GM18505 (cell line): ENCODE results near the gene MED17.

Source experiments
- ATAC-seq: cut with Tn5 transposase; IDR thresholded peaks from one replicate; pipeline ENCODE4 v1.9.1; 2021; ENCODE audit not compliant: unreplicated experiment
- POLR2A ChIP-seq: IDR thresholded peaks from 4 replicates; pipeline ENCODE4 v1.6.1; 2011; ENCODE audit warnings: borderline replicate concordance; ENCODE audit not compliant: insufficient read depth, insufficient read length; ENCODE audit errors: extremely low read depth

The MED17 gene

GRCh38 chr11:93840180-93840579 is 56.1 kb downstream of the MED17 start:
- no peak for ATAC-seq
- TF ChIP-seq POLR2A = no peak

DNA sequence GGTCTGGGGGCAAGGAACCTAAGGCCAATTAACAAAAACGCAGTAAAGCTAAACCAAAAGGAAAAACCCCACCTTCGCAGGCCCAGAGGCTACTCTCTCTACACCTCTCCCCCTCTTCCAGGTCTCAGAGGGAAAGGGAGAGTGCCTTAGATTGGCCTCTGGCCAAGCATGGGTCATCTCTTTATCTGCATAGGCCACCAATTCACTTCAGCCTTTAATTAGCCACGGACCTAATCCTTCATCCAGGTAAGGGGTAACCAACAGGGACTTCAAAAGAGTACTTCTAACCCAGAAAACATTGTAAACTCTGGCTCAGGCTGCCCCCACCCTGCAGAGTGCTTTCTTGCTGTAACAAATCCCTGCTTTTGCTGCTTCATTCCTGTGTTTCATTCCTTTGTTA is 56.9 kb downstream of the MED17 start:
- ATAC-seq = no peak

DNA sequence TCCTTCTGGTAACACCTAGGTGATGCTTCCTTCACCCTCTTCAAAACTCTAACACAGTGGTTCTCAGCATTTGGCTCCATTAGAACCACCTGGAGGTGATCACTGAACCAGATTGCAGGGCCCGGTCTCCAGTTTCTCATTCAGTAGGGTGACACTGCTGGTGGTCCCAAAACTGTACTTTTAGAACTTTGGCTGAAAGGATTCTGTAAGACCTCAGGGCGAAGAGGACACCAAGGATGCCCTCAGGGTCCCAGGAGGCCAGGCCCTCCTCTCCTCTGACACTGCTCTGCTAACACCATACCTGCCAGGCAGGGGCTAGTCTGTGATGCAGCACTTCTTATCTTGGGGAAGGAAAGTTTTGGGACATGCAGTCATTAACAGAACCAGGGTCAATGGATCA is 57.4 kb downstream of the MED17 start:
- no peak for ATAC-seq
- TF ChIP-seq POLR2A = no peak

More for the DNA sequence above, 56.9 kb downstream of the MED17 start:
- no peak for TF ChIP-seq POLR2A

DNA sequence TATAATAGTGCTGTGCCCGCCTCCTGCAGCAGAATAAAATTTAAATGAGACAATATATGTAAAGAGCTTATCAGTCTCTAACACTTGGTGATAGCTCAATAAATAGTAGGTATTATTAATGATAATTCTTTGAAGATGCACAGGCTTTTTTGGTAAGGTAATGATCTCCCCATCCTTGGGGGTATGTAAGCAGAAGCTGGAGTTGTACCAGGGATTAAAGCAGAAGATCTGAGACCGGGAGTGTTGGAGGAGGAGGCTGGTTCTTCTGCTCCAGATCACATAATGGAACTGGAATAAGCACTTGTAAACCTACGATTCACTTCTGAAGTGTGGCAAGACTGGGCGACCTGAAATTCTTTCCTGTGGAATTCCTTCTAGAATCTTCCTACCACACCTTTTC is 58.0 kb downstream of the MED17 start:
- ATAC-seq = no peak
- no peak for TF ChIP-seq POLR2A

DNA sequence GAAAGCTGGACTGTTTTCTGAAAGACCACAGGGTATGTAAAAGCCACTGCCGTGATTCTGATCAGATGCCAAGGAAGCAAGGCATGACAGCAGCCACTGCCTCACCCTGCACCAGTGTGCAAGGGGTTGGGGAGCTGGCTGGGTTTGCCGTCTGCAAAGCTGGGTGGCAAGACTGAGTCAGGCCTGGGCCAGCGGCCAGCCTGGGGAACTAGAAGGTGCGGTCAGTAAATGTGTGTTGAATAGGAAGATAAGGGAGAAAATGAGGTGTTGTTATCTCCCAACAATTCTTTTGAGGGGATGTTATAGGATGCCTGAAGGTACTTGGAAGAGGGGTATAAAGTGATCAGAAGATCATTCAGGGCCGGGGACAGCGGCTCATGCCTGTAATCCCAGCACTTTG is 58.4 kb downstream of the MED17 start:
- ATAC-seq = no peak

DNA sequence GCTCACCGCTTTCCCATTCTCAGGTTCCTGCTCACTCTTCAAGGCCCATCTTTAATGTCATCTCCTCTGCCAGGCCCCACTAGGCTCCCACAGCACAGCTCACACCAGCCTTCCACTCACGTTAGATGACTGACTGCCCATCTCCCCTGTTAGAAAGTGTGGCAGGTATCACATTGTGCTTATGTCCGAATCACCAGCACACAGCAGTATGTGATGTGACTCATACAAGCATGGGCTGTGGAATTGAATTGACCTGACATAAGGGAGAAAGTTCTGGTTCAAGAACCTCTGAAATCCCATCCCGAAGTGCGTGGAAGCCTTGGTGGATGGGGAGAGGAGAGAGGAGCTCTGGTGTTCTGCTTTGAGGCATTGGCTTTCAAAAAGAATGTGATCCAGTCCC is 59.8 kb downstream of the MED17 start:
- no peak for ATAC-seq
- TF ChIP-seq POLR2A = no peak

More for the DNA sequence above, 58.4 kb downstream of the MED17 start:
- no peak for TF ChIP-seq POLR2A

- no peak for TF ChIP-seq POLR2A
- no peak for ATAC-seq
Observed at GRCh38 chr11:93844568-93844967, 60.5 kb downstream of the MED17 start.

DNA sequence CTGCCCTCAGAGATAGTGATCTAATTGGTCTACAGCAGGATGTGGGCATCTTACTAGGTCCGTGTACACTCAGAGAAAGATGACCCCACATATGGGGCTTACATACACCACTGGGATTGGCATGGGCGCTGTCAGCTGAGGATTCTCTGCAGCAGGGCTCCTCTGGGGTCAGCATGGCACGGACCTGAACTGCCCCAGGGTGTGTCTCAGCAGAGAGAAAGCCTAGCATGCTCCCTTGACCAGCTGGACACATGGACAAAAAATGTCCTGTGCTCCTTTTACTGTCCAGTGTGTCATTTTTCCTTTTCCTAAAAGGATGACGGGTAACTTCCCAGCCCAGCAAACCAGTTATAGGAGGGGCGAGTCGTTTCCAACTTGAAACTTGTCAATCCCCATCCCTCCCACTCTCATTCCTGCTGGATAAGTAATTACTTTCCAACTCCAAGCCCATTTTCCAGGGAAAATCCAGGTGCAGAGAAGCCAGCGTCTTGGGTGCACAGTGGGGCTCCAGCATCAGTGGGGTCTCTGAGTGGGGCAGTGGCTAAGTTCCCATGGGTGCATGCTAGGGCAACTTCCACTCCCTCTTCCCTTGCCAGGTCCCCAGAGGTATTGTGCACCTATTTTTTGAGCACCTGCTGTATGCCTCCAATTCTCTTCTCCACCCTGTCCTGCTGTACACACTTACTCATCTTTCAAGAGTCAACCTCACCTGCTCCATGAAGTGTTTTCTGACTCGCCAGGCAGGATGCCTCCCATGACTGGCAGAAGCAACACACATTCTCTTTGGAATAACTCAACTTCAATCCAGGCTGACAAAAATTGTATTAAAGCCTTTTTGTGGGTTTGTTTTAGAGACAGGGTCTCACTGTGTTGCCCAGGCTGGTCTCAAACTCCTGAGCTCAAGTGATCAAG is 61.4 kb downstream of the MED17 start:
- no peak for ATAC-seq
- no peak for TF ChIP-seq POLR2A

DNA sequence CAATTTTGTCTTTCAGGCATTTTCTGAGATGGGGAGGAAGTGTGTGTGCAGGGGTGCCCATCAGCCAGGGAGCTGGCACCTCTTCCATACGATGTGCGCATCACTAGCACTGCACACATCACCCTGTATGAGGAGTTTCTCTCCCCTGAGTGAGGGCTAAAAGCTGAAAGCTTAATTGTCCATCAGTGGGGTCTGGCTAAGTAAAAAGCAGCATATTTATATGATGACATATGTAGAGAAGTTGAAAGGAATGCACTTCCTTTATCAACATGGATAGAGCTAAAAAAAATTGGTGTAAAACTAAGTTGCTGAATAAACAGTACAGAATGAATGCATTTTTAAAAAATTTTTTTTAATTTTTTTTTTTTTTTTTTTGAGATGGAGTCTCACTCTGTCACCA is 62.3 kb downstream of the MED17 start:
- no peak for TF ChIP-seq POLR2A
- ATAC-seq = no peak

GRCh38 chr11:93849201-93849600 is 65.1 kb downstream of the MED17 start:
- ATAC-seq = no peak
- no peak for TF ChIP-seq POLR2A

DNA sequence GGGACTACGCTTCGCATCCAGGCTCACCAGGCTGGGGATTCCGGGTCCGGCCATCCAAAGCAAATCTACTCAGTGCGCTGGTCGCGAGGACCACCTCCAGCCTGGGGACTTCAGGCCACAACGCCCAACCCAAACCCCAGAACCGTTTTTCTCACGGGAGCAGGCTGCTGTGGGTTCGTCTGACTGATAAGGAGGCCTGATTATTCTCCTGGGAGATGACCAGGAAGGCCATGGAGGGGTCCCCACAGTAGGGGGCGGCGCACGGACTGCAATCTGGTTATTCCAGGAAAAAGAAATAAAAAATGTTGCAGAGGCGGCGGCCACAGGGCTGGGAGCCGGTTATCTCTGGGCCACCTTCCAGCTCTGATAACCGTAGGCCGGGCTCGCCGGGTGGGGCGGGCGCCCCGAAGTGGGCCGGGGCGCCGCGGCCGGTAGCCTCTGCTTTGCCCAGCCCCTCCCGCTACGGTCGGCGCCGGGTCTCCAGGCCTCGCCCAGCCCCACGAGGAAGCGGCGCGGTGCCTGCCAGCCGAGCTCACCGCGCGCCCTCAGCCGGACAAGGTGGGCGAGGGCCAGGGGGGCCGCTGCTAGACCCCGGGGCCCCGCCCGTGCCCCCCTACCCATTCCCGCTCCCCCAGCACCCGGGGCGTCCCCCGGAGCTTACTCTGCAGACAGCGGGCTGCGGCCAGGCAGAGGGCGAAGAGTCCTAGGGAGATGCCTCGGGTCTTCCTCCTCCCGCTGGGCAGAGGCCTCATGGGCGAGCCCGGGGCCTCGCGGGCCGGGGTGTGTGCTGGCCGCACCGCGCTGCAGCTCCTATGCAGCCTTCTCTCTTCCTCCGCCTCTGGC is 65.9 kb downstream of the MED17 start:
- no peak for ATAC-seq
- no peak for TF ChIP-seq POLR2A

DNA sequence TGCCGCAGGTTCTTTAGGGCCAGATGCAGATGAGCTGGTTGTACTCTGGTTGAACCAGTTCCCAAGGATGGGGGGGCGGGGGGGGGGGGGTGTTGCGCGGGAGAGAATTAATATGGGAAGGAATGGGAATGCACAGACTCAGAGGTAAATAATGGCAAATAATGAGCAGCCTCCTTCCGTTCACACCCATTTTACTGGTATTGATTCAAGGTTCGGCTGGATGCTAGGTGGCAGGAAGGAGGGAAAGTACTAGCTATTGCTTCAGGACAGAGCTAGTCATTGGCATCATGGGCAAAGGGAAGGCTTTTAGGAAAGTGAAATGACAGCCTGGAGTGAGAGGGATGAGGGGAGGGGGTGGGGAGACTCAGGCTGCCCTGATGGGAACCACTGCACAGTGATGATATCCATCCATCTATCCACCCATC is 66.5 kb downstream of the MED17 start, which contains the start of gene VSTM5:
VSTM5 (minus strand) TSS at position 25 of the 425 bp plus-strand sequence. CDS start 116 bp downstream, outside the sequence.
- no peak for ATAC-seq
- TF ChIP-seq POLR2A = no peak

DNA sequence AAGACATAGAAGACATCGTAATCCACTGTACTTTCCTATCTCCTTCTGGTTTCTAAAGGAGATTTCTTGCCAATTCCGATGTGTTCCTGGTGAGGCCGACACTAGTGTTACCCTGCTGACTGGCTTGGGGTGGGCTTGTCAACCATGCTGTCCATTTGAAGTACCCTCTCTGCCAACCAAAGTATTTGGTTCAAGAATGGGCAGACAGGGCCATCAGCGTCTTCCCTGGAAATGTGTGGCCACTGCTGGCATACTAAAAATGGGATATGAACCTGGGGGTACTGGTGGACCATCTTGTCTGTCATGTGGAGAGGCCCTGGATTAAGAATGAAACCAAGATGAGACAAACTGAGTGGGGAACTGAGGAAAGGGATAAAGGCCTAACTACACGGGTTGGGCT is 68.2 kb downstream of the MED17 start:
- no peak for ATAC-seq

DNA sequence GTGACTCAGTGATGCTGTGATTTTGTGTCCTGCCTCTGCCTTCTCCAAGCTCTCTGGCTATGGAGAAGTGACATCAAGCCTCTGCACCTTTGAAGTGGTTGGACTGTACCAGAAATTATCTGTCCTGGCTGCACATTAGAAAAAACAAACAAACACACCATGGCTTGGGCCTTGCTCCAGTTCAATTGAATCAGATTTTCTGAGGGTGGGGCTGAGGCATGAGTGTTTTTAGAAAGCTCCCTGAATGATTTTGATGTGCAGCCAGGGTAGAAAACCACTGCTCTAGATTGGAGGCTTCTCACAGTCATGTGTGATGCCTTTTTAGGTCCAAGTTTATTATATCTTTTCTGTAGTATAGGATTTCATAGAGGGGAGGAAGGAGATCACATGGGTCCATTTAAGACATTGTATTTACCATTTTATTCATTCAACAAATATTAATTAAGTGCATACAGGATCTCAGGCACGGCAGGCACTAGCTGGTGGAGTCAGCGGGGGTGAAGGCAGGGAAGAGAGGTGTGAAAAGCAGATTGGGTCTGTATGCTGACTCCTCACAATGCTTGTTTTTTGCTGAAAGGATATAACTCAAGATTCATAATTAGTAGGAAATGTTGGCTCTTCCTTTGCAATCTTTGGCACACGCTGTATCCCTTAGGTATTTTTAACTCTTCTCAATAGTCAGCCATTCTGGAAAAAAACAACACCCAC is 73.5 kb downstream of the MED17 start:
- no peak for ATAC-seq
- TF ChIP-seq POLR2A = no peak

More for the DNA sequence above, 68.2 kb downstream of the MED17 start:
- no peak for TF ChIP-seq POLR2A
